ENCODE data around the gene SVIL. TPM values are rescaled to one million over a fixed set of nuclear protein-coding genes. Genes with fewer than 3 reads are reported as not detected.

SVIL gene
- total and polyA plus RNA-seq, 10 donors: 1.4 to 65.3 (median 20.4) TPM

DNA sequence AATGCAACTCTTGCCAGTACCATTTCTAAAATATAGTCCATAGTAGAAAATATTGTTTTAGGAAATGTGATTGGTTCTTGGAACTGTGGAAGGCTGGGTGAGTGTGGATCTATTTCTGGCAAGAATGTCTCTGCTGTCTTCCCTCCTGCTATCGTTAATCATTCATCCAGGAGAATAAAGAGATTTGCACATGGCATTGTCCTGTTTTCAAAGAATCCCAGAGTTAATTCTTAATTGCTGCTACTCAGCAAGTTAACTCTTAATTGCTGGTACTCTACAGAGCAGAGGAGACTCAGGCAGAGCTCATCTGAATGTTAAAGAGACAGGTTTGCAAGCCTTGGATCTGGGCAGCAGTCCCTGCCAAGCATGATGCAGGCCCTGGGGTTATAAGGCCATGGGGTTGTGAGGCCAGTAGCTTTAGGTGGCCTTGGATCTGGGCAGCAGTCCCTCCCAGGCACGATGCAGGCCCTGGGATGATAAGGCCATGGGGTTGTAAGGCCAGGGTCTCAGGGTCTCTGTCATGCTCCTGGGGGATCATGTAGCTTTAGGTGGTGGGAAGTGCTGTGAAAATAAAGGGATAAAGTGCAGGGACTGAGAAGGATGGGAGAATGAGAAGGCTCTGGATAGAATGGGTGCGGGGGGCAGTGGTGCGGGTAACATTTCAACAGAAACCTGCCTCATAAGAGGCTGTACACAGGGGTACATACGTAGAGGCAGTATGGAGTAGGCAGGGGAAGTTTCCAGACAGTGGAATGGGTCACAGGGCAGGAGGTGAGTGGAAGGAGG lies 162.3 kb downstream of the SVIL start:
- H3K27me3 ChIP-seq (replicated peaks in 1 of 7): no peaks in the 10 kb centered on the region
- H3K9me3 ChIP-seq: no peaks in the 10 kb centered on the region
- peaks cover 0 to 97% (median 14%) of the 10 kb centered on the region in 6 donors for H3K36me3 ChIP-seq
- H3K4me1 ChIP-seq: no peaks in the 10 kb centered on the region
- no peak for TF ChIP-seq POLR2A (IDR thresholded peaks at IDR 0.05)
- no peak for TF ChIP-seq POLR2AphosphoS5 (IDR thresholded peaks at IDR 0.05)
- TF ChIP-seq, protein P1, sequence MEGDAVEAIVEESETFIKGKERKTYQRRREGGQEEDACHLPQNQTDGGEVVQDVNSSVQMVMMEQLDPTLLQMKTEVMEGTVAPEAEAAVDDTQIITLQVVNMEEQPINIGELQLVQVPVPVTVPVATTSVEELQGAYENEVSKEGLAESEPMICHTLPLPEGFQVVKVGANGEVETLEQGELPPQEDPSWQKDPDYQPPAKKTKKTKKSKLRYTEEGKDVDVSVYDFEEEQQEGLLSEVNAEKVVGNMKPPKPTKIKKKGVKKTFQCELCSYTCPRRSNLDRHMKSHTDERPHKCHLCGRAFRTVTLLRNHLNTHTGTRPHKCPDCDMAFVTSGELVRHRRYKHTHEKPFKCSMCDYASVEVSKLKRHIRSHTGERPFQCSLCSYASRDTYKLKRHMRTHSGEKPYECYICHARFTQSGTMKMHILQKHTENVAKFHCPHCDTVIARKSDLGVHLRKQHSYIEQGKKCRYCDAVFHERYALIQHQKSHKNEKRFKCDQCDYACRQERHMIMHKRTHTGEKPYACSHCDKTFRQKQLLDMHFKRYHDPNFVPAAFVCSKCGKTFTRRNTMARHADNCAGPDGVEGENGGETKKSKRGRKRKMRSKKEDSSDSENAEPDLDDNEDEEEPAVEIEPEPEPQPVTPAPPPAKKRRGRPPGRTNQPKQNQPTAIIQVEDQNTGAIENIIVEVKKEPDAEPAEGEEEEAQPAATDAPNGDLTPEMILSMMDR (IDR thresholded peaks at IDR 0.05 in 8 of 11, conservative IDR thresholded peaks at IDR 0.05 in 3 of 11): no peak
- no peak overlapping the region for H3K27ac ChIP-seq
- intact Hi-C loops (cut with DNase I; ENCODE audit: low total_unique reads): no loop called here
- no peak overlapping the region for H3K4me3 ChIP-seq
- 73 to 92% (median 83%) methylated on average over 5 of the region's 5 CpGs for WGBS, 5 donors
- no peak for DNase-seq

DNA sequence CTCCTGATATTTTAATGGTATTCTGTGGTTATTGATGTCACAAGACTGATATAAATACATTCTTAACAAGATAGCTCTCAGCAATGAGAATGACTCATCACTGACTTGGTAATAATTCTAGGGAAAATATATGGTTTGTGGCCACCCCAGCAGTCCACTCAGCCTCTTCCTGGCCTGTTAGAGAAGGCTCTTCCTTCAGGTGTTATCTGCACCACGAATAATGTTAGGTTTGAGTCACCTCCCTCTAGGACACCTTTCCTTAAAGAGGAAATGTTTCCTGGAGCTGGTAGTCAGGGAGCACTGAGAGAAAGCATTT lies 163.3 kb downstream of the SVIL start:
- Histone ChIP-seq H3K36me3 (peaks cover 0 to 97% (median 16%) of the 10 kb centered on the region in 6 donors), H3K27ac (no peak overlapping the region), H3K27me3 (replicated peaks in 1 of 7) (no peaks in the 10 kb centered on the region), H3K4me3 (no peak overlapping the region), H3K9me3 (no peaks in the 10 kb centered on the region), H3K4me1 (no peaks in the 10 kb centered on the region)
- no peak for DNase-seq
- intact Hi-C loops (cut with DNase I; ENCODE audit: low total_unique reads): no loop called here
- TF ChIP-seq POLR2AphosphoS5 (IDR thresholded peaks at IDR 0.05) (no peak), POLR2A (IDR thresholded peaks at IDR 0.05) (no peak)
- TF ChIP-seq, protein P1 (IDR thresholded peaks at IDR 0.05 in 8 of 11, conservative IDR thresholded peaks at IDR 0.05 in 3 of 11): no peak
- 21 to 53% (median 26%) methylated on average over 1 of the region's 1 CpG for WGBS, 5 donors

DNA sequence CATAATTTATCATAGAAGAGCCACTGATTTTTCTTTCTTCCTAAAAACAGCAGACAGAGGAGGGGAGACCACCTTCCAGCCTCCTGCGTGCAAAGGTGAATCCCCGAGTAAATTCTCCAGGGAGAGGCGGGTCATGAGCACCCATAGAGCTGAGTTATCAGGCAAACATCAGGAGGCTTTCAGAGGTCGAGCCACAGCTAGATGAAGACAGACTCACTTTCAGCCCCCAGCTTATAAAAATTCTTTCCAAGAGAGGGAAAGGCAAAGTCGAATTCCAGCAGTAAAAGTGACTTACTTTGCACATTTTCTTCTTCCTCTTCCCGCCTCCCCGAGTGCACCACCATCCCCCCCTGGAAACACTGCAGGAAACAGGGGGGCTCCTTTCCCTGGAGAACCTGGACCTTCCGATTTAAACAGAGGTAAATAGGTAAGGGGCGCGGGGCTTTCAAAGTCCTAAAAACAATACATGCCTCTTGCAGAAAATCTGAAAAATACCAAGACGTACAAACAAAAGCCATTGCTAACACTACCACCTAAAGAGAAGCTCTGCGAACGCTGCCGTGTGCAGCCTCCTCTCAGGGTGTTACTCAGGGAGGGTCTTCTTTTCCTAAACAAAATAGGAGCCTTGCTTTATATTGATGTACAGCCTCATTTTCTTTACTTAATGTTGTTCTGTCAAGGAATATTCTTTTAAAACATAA lies 163.8 kb downstream of the SVIL start:
- intact Hi-C loops (cut with DNase I; ENCODE audit: low total_unique reads): no loop called here
- Histone ChIP-seq H3K36me3 (peaks cover 0 to 99% (median 16%) of the 10 kb centered on the region in 6 donors), H3K4me3 (no peak overlapping the region), H3K4me1 (no peaks in the 10 kb centered on the region), H3K27me3 (replicated peaks in 1 of 7) (no peaks in the 10 kb centered on the region), H3K9me3 (no peaks in the 10 kb centered on the region), H3K27ac (no peak overlapping the region)
- 71 to 82% (median 76%) methylated on average over 14 of the region's 14 CpGs for WGBS, 5 donors
- no peak for DNase-seq
- TF ChIP-seq, protein P1 (IDR thresholded peaks at IDR 0.05 in 8 of 11, conservative IDR thresholded peaks at IDR 0.05 in 3 of 11): no peak
- TF ChIP-seq POLR2A (IDR thresholded peaks at IDR 0.05) (no peak), POLR2AphosphoS5 (IDR thresholded peaks at IDR 0.05) (no peak)

DNA sequence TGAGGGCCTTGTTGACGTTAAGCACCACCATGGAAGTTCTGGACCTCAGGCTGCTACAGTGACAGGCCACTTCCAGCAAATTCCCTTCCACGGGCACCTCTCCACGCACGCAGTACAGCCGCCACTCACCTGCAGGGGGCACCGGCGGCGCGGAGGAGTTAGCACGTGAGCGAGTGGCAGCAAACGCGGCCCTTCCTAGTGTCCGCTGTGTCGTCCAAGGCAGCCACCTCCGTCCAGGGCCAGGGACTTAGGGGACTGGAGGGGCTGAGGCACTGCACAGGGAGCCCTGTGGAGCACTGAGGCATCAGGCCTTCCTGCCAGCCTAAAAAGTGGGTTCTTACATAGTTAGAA lies 164.4 kb downstream of the SVIL start:
- Histone ChIP-seq H3K27me3 (replicated peaks in 1 of 7) (no peaks in the 10 kb centered on the region), H3K9me3 (no peaks in the 10 kb centered on the region), H3K4me1 (no peaks in the 10 kb centered on the region), H3K36me3 (peaks cover 0 to 98% (median 17%) of the 10 kb centered on the region in 6 donors), H3K27ac (no peak overlapping the region), H3K4me3 (no peak overlapping the region)
- no peak for DNase-seq
- intact Hi-C loops (cut with DNase I; ENCODE audit: low total_unique reads): no loop called here
- TF ChIP-seq POLR2AphosphoS5 (IDR thresholded peaks at IDR 0.05) (peak in 1 of 3 donors; percentile 64), POLR2A (IDR thresholded peaks at IDR 0.05) (no peak)
- TF ChIP-seq, protein P1 (IDR thresholded peaks at IDR 0.05 in 8 of 11, conservative IDR thresholded peaks at IDR 0.05 in 3 of 11): peak in 1 of 11 experiments; percentile 34
- 83 to 91% (median 88%) methylated on average over 14 to 16 of the region's 16 CpGs for WGBS, 5 donors

Measured in spleen (tissue), 11 donors.